GM18505 (cell line): ENCODE data around the gene ERCC4.
"Not testable (repeated sequence)": the region's sequence is repeated elsewhere in the genome, so short reads cannot be mapped to it uniquely, and the experiment has no call there.

Experiments used
- ATAC-seq: cut with Tn5 transposase; IDR thresholded peaks from one replicate; pipeline ENCODE4 v1.9.1; 2021; ENCODE audit not compliant: unreplicated experiment
- POLR2A ChIP-seq: IDR thresholded peaks from 4 replicates; pipeline ENCODE4 v1.6.1; 2011; ENCODE audit warnings: borderline replicate concordance; ENCODE audit not compliant: insufficient read depth, insufficient read length; ENCODE audit errors: extremely low read depth

ERCC4 gene

DNA sequence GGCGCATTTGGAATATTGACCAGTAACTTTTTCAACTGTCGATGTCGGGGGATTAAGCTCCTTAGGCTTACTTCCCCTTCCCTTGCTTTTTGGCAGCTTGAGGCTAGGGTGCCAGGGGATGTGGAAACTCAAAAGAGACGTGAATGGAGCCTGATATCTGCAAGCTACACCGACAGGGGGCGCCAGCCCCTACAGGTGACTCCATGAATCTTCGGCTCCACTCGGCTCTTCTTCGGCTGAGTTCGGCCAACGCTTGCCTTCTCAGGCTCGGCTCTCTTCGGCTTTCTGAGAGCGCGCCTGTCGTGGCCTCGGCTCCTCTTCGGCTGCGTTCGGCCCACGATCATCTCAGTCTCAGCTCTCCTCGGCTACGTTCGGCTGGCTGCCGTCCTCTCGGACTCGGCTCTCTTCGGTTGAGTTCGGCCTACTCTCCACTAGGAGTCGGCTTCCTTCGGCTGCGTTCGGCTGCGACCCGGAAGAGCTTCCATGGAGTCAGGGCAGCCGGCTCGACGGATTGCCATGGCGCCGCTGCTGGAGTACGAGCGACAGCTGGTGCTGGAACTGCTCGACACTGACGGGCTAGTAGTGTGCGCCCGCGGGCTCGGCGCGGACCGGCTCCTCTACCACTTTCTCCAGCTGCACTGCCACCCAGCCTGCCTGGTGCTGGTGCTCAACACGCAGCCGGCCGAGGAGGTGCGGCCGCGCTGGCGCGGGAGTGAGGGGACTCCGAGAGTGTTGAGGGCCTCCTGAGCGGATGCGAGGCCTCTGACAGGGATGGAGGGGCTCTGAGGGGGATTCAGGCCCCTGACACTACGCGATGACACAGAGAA is at the start of gene ERCC4:
TSS of gene ERCC4 (plus strand) at position 472 of the 827 bp plus-strand sequence. CDS start at position 484, 12 bp downstream.
- ATAC-seq: peak; percentile 99
- peak; percentile 91 for TF ChIP-seq POLR2A

DNA sequence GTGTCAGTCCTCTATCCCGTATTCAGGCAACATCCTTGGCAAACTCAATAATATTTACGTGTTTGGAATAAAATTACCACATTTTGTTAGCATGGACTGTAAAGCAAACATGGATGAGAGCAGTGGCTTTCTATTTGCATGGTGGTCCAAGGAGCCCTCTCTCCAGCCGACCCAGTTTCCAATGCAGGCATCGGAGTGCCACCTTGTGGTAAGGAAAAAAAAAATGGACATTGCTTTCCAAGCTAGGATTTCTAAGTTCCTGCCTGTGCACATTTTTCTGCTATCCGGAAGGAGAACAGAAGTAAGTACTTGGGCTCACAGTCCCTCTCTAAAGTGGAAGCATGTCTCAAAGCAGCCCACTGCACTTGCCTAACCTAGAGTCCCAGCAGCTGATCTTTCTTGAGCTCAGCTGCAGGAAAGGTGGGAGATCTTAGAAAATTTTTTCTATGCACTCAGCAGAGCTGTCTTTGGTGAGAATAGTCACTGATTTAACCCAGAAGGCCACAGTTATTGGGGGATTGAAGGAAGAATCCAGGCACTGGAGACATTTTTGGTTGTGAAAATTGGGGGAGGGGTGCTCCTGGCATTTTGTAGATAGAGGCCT is 46.0 kb upstream of the ERCC4 start:
- no peak for TF ChIP-seq POLR2A
- ATAC-seq: no peak

DNA sequence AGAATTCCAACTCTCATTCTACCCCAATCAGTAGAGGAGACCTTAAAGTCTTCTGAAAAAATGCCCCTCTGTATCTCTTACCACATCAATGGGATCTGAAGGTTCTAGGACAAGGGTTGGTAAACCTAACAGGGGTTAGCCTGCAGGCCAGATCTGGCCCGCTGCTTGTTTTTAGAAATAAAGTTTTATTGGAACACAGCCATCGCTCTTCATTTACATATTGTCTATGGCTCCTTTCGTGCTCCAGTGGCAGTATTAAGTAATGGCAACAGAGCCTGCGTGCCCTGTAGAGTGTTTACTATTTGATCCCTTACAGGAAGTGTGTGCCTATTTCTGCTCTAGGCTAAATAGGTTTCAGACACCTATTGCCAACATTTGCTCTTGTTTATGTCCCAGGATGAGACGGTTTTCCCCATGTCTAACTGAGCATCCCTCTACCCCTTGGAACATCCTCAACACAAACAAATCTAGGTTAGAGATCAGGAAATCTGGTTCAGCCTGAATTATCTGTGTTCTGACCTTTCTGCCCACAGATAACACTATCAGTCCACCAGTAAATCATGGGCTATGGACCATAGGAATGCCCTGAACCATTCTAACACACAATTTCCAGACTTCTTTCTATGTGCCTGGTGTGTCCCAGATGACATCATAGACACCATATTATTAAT is 44.2 kb upstream of the ERCC4 start:
- no peak for ATAC-seq
- no peak for TF ChIP-seq POLR2A

DNA sequence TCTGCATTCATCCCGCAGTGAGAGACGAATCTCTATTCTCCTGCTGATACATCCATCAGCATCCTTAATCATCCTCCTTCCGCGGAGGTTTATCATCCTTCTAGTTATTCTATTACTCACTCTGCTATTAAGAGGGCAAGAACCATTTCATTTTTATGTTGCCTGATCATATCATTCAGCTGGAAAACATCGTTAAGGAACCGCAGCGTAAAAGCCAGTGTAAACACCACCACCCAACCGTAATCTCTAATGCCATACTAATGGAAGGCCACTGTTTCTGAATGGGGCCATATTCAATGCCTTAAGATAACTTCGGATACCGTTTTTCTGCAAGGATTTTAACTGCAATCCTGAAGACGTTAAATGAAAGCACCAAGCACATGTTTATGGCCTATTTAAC is 36.7 kb upstream of the ERCC4 start:
- no peak for TF ChIP-seq POLR2A
- no peak for ATAC-seq

DNA sequence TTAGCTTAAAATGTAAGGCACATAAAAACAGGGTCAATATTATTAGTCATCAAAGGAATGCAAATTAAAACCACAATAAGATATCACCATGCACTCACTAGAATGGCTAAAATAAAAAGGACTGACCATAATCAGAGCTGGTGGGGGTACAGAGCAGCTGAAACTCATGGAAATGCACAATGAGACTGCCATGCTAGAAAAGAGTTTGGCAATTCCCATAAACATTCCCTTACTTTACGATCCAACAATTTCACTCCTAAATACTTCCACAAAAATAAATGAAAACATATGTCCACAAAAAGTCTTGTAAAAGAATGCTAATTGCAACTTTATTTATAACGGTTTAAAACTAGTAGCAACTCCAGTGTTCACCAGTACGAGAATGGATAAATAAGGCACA is 36.1 kb upstream of the ERCC4 start:
- ATAC-seq: no peak
- no peak for TF ChIP-seq POLR2A

DNA sequence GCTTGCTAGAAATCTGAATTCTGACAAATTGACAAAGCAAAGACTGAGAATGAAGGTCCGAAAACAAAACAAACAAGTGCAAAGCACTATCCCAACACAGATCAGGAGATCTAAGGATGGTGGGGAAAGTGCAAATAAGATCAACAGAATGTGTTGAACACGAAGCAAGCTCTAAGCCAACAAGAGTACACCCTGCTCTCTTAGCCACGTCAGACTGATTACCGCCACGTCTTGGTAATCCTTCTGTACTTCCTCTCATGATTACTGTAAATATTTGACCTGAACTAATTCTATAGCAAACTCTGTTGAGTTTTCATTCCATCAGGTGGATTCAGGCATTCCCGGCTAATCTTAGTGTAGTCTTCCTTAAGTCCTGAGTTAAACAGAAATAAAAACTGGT is 34.3 kb upstream of the ERCC4 start:
- no peak for ATAC-seq
- no peak for TF ChIP-seq POLR2A

DNA sequence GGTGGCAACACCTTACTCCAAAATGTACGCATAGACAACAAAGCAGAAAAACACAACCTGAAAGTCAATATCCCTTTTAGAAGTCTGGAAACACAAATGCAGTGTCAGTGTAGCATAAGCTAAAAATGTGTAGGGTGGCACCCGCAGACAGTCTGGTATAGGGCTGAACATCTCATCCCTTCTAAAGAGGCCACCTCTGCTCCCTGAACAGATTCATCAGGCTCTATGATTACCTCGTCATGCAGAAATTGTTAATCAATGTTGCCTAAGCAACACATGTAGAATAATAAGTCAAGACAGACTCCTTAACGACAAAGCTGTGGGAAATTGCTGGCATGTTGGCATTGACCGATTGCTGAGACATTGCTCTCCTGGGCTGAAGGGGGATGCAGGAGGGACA is 33.3 kb upstream of the ERCC4 start:
- TF ChIP-seq POLR2A: no peak
- no peak for ATAC-seq

DNA sequence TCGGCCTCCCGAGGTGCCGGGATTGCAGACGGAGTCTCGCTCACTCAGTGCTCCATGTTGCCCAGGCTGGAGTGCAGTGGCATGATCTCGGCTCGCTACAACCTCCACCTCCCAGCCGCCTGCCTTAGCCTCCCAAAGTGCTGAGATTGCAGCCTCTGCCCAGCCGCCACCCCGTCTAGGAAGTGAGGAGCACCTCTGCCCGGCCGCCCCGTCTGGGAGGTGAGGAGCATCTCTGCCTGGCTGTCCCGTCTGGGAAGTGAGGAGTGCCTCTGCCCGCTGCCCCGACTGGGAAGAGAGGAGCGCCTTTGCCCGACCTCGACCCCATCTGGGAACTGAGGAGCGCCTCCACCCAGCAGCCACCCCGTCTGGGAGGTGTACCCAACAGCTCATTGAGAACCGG is 30.6 kb upstream of the ERCC4 start:
- ATAC-seq: not testable (repeated sequence)

DNA sequence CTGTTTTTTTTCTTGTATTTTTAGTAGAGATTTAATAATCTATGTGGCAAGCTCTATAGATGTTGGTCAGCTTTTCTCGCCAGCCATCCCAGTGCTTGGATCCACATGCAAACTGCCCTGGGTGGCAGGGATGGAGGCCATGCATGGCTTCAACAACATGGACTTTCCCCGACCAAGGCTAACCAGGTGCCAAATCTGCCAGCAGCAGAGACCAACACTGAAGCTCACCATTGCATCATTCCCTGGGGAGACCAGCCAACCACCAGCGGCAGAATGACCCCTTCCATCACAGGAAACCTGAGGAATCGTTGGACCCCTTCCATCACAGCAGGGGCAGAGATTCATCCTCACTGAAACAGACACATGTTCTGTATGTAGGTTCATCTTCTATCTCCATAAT is 27.7 kb upstream of the ERCC4 start:
- no peak for ATAC-seq
- TF ChIP-seq POLR2A: no peak

DNA sequence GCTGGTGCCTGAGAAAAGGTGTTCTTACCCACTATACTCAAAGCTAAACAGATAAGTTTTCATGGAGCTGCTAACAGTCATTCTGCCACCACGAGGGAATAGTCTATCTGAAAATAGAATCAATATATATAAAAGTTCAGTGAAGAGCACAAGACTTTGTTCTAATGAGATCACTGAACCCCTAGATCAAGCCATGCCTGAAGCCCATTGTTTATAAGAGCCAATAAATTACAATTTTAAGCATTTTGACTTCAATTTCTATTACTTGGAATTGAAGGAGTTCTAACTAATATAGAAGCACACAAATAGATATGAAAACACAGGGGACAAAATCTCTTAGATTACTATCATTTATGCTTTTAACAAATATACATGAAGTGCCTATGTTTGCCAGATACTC is 24.4 kb upstream of the ERCC4 start:
- no peak for ATAC-seq

DNA sequence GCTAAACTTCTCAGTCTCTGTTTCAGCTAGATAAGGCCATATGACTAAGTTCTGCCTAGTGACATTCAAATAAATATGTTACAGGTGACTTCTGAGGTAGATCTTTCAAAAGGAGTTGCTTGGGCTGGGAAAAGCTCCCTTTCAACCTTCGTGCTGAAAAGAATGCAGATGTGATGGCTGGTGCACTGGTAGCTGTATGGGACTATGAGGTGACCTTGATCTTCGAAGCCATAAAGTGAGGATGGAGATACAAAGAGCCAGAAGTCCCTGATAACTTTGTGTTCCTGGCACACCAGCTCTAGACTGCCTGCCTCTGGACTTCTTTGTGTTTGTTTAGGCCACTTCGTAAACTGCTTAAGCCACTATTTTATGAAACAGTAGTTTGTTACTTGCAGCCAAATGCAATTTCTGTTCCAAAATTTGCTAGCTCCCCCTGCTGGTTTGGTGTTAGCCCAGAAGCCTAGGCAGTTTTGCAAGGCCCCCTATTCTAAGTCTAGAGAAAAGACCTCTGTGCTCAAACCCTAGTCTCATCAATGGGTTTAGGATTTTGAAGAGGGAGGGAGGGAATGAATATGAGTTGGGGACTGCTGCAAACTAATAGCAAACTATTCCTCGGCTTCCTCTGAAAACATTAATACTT is 23.3 kb upstream of the ERCC4 start:
- no peak for ATAC-seq
- no peak for TF ChIP-seq POLR2A

More for the DNA sequence above, 24.4 kb upstream of the ERCC4 start:
- no peak for TF ChIP-seq POLR2A

DNA sequence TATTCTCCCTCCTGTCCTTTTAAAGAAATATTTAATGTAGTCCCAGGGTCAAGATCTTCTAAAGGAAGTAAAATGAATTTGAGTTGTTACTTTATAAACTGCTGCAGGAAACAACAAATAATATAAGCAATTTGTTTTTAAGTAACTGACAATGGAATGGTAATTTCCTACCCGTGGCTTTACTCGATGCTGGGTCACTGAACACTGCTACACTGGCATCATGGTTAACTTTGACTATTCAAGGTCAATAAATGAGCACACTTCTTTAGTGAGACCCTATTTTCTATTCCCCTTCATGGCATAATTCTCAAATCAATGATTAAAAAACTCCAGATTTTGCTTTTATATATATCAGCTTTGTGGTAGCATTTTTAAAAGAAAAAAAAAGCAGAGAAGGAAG is 22.1 kb upstream of the ERCC4 start:
- no peak for ATAC-seq
- no peak for TF ChIP-seq POLR2A

DNA sequence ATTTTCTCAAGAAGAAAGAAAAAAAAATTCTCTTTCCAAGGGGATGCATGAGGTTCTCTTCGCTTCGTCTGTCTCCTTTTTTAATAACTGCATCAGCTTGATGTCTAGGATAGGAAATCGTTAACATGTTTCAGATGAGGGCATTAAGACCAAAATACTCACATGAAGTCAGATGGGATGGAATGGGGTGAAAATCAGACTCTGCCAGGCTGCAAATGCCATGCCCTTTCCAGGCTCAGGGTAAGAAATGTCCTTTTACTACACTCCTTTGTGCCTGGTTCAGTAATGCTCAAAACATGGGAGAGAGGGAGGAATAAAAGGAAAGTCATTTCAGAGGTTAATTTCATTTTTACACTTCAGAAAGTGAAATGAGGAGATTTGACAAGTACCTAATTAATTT is 21.7 kb upstream of the ERCC4 start:
- TF ChIP-seq POLR2A: no peak
- ATAC-seq: no peak
